WTC11 (cell line): ENCODE results near the gene ANKIB1. TPM values are rescaled to one million over a fixed set of nuclear protein-coding genes. Genes with fewer than 3 reads are reported as not detected.

ENCODE experiments used
- AFF4 ChIP-seq: sonication (generic); formaldehyde crosslinking; IDR thresholded peaks from 2 replicates; pipeline ENCODE4 v1.8.1; 2023; ENCODE audit warnings: mild to moderate bottlenecking, missing genetic modification reagents, borderline replicate concordance
- ARID4B ChIP-seq: sonication (generic); formaldehyde crosslinking; IDR thresholded peaks from 2 replicates; pipeline ENCODE4 v1.8.0; 2023; ENCODE audit warnings: missing genetic modification reagents, mild to moderate bottlenecking, borderline replicate concordance
- ATF3 ChIP-seq: sonication (generic); formaldehyde crosslinking; conservative IDR thresholded peaks from 2 replicates; pipeline ENCODE4 v1.8.1; 2022; ENCODE audit warnings: mild to moderate bottlenecking, missing genetic modification reagents
- ATF6 ChIP-seq: sonication (generic); formaldehyde crosslinking; IDR thresholded peaks from 2 replicates; pipeline ENCODE4 v1.8.1; 2023; ENCODE audit warnings: mild to moderate bottlenecking, missing genetic modification reagents
- EMX1 ChIP-seq: fragments of 250-450 bp; sonication (Bioruptor Pico); IDR thresholded peaks from 2 replicates; pipeline ENCODE4 v1.8.0; 2021; ENCODE audit warnings: mild to moderate bottlenecking
- FOXJ3 ChIP-seq: sonication (generic); formaldehyde crosslinking; IDR thresholded peaks from 2 replicates; pipeline ENCODE4 v1.9.0; 2021; ENCODE audit warnings: missing genetic modification reagents, mild to moderate bottlenecking, borderline replicate concordance
- FOXK1 ChIP-seq: sonication (generic); formaldehyde crosslinking; IDR thresholded peaks from 2 replicates; pipeline ENCODE4 v1.8.0; 2022; ENCODE audit warnings: mild to moderate bottlenecking, moderate library complexity, missing genetic modification reagents
- GRHL2 ChIP-seq: fragments of 250-450 bp; sonication (Bioruptor Pico); IDR thresholded peaks from 2 replicates; pipeline ENCODE4 v1.8.0; 2022; ENCODE audit warnings: mild to moderate bottlenecking, moderate library complexity; ENCODE audit not compliant: insufficient replicate concordance, severe bottlenecking
- JUN ChIP-seq: sonication (generic); formaldehyde crosslinking; IDR thresholded peaks from 2 replicates; pipeline ENCODE4 v1.8.0; 2023; ENCODE audit warnings: mild to moderate bottlenecking, missing genetic modification reagents
- MAX ChIP-seq: sonication (generic); formaldehyde crosslinking; IDR thresholded peaks from 2 replicates; pipeline ENCODE4 v1.8.0; 2022; ENCODE audit warnings: mild to moderate bottlenecking, missing genetic modification reagents
- MYBL2 ChIP-seq: sonication (generic); formaldehyde crosslinking; IDR thresholded peaks from 2 replicates; pipeline ENCODE4 v1.8.1; 2023; ENCODE audit warnings: mild to moderate bottlenecking, moderate library complexity, missing genetic modification reagents
- STAT6 ChIP-seq: sonication (generic); formaldehyde crosslinking; conservative IDR thresholded peaks from 2 replicates; pipeline ENCODE4 v1.8.1; 2023; ENCODE audit warnings: mild to moderate bottlenecking, low read depth, missing genetic modification reagents, moderate library complexity
- ZNF219 ChIP-seq: sonication (generic); formaldehyde crosslinking; IDR thresholded peaks from 2 replicates; pipeline ENCODE4 v1.8.0; 2023; ENCODE audit warnings: missing genetic modification reagents, mild to moderate bottlenecking, borderline replicate concordance
- ZNF396 ChIP-seq: fragments of 250-450 bp; sonication (Bioruptor Pico); IDR thresholded peaks from 2 replicates; pipeline ENCODE4 v1.8.0; 2021; ENCODE audit warnings: mild to moderate bottlenecking, moderate library complexity, borderline replicate concordance
- ZNF425 ChIP-seq: fragments of 250-450 bp; sonication (Bioruptor Pico); conservative IDR thresholded peaks from 2 replicates; pipeline ENCODE4 v1.9.0; 2021; ENCODE audit warnings: mild to moderate bottlenecking
- ZNF671 ChIP-seq: fragments of 250-450 bp; sonication (Bioruptor Pico); IDR thresholded peaks from 2 replicates; pipeline ENCODE4 v1.8.0; 2021; ENCODE audit warnings: mild to moderate bottlenecking
- total RNA-seq: library from RNA; stranded (reverse); gene quantifications from 3 replicates; pipeline ENCODE4 v1.2.3, GENCODE V29; 2021
- TF ChIP-seq, protein P1 (sequence below): sonication (generic); formaldehyde crosslinking; IDR thresholded peaks from 2 replicates; pipeline ENCODE4 v1.8.1; 2022; ENCODE audit warnings: low read depth, mild to moderate bottlenecking, moderate library complexity, missing genetic modification reagents, borderline replicate concordance
- TF ChIP-seq, protein P2 (sequence below): fragments of 250-450 bp; sonication (Bioruptor Pico); IDR thresholded peaks from 2 replicates; pipeline ENCODE4 v2.1.2; 2022; ENCODE audit warnings: mild to moderate bottlenecking, moderate library complexity

The ANKIB1 gene
- total RNA-seq, 1 experiment from 2014 or later: 38.5 TPM

DNA sequence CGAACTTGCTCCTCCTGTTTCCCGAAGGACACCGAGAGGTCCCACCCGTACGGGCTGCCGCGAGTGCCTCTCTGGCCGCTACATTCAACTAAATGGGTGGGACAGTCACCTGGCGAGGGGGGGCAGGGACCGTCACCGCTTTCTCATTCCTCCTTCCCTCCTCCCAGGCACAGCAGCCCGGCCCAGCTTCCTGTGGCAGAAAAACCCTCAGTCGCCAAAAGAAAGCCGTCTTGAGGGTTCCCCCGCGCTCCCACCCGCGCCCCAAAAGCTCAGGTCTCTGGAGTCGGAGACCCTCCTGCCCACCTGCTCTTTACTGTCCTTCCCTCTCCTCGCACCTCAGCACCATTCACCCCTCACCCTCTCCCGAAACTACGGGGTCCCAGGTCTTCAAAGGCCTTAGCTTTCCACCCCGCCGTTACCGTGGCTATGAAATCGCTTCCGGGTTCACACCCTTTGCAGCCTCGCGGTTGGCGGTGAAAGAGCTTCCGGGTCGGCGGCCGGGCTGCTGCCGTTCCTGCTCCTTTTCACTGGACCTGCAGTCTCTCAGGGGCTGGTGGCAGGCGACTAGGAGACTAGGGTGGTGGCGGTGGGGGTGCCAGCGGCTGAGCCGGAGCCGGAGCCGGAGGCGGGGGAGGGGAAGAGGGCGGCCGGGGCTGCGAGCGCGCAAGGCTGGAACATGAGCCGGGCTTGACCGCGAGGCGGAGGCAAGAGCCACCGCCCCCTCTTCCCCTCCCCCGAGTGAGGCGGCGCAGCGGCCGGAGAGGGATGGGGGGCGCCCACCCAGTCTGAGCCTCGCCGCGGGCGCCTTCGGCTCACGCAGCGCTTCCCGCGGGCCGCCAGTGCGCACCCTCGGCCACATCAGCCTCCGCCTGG is at the start of gene ANKIB1, which contains the start of gene KRIT1 (continued):
- TF ChIP-seq AFF4 (CRISPR knock-in tag): no peak
- no peak for TF ChIP-seq JUN
- TF ChIP-seq FOXJ3 (CRISPR knock-in tag): no peak
- no peak for TF ChIP-seq ATF6
- TF ChIP-seq FOXK1 (CRISPR knock-in tag): peak; percentile 82
- TF ChIP-seq, protein P1, sequence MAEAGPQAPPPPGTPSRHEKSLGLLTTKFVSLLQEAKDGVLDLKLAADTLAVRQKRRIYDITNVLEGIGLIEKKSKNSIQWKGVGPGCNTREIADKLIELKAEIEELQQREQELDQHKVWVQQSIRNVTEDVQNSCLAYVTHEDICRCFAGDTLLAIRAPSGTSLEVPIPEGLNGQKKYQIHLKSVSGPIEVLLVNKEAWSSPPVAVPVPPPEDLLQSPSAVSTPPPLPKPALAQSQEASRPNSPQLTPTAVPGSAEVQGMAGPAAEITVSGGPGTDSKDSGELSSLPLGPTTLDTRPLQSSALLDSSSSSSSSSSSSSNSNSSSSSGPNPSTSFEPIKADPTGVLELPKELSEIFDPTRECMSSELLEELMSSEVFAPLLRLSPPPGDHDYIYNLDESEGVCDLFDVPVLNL (CRISPR knock-in tag): no peak
- no peak for TF ChIP-seq ZNF671
- no peak for TF ChIP-seq STAT6 (CRISPR knock-in tag)
- no peak for TF ChIP-seq ZNF396 (CRISPR knock-in tag)
- TF ChIP-seq, protein P2, sequence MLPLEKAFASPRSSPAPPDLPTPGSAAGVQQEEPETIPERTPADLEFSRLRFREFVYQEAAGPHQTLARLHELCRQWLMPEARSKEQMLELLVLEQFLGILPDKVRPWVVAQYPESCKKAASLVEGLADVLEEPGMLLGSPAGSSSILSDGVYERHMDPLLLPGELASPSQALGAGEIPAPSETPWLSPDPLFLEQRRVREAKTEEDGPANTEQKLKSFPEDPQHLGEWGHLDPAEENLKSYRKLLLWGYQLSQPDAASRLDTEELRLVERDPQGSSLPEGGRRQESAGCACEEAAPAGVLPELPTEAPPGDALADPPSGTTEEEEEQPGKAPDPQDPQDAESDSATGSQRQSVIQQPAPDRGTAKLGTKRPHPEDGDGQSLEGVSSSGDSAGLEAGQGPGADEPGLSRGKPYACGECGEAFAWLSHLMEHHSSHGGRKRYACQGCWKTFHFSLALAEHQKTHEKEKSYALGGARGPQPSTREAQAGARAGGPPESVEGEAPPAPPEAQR: no peak
- TF ChIP-seq ATF3 (CRISPR knock-in tag): no peak
- TF ChIP-seq MYBL2 (CRISPR knock-in tag): peak; percentile 69
- peak; percentile 38; the same call in 1 of the 2 replicates for TF ChIP-seq ARID4B (CRISPR knock-in tag)
- no peak for TF ChIP-seq GRHL2 (CRISPR knock-in tag)
- TF ChIP-seq ZNF425: no peak
- TF ChIP-seq EMX1 (CRISPR knock-in tag): no peak
- TF ChIP-seq MAX: peak; percentile 68; the same call in 1 of the 2 replicates
- TF ChIP-seq ZNF219 (CRISPR knock-in tag): no peak
